Measurements from ENCODE around the gene CFAP20DC. TPM values are rescaled to one million over a fixed set of nuclear protein-coding genes. Genes with fewer than 3 reads are reported as not detected.
"Not testable (repeated sequence)": the region's sequence is repeated elsewhere in the genome, so short reads cannot be mapped to it uniquely, and the experiment has no call there.

CFAP20DC gene
- total and polyA plus RNA-seq, 8 donors: 0.23 to 1.2 (median 0.39) TPM

GRCh38 chr3:59064276-59064675, 14.5 kb upstream of the CFAP20DC start:
- H3K27ac ChIP-seq: no peak overlapping the region
- ATAC-seq: no peak
- H3K4me3 ChIP-seq: no peak overlapping the region
- intact Hi-C loops (cut with DNase I): no loop called here
- H3K4me1 ChIP-seq: no peaks in the 10 kb centered on the region
- FAIRE-seq: no peak
- no peak for DNase-seq
- 81 to 85% methylated on average over 2 of the region's 2 CpGs for WGBS, 2 donors
- TF ChIP-seq CTCF (IDR thresholded peaks at IDR 0.05): no peak
- H3K27me3 ChIP-seq: no peaks in the 10 kb centered on the region
- no peaks in the 10 kb centered on the region for H3K36me3 ChIP-seq
- H3K9me3 ChIP-seq: no peaks in the 10 kb centered on the region

GRCh38 chr3:59056706-59057105, 6.9 kb upstream of the CFAP20DC start:
- Histone ChIP-seq H3K27me3 (no peaks in the 10 kb centered on the region), H3K36me3 (no peaks in the 10 kb centered on the region), H3K9me3 (no peaks in the 10 kb centered on the region), H3K27ac (no peak overlapping the region), H3K4me1 (no peaks in the 10 kb centered on the region), H3K4me3 (no peak overlapping the region)
- FAIRE-seq (no peak), DNase-seq (no peak), ATAC-seq (no peak)
- no peak for TF ChIP-seq CTCF (IDR thresholded peaks at IDR 0.05)
- 74 to 85% methylated on average over 2 of the region's 2 CpGs for WGBS, 2 donors
- intact Hi-C loops (cut with DNase I): loop anchor here in 1 of 3 donors (10.0 kb wide), 1 partner anchor 412 kb away; no protein-coding TSS in a partner anchor

GRCh38 chr3:59052803-59053411, 3.1 kb upstream of the CFAP20DC start:
- Histone ChIP-seq H3K27ac (no peak overlapping the region), H3K27me3 (no peaks in the 10 kb centered on the region), H3K36me3 (no peaks in the 10 kb centered on the region), H3K9me3 (no peaks in the 10 kb centered on the region), H3K4me1 (peaks cover 0 to 3% (median 0%) of the 10 kb centered on the region in 3 donors), H3K4me3 (no peak overlapping the region)
- peak in 2 of 4 donors; percentile 48 to 49 for TF ChIP-seq CTCF (IDR thresholded peaks at IDR 0.05)
- 60 to 62% methylated on average over 2 of the region's 2 CpGs for WGBS, 2 donors
- DNase-seq (peak in 1 of 6 donors; percentile 7), ATAC-seq (peak in 2 of 4 donors; percentile 31 to 38), FAIRE-seq (no peak)
- intact Hi-C loops (cut with DNase I): loop anchor here in 1 of 3 donors (10.0 kb wide), 1 partner anchor 408 kb away; no protein-coding TSS in a partner anchor

- FAIRE-seq, H3K27me3 ChIP-seq: not testable (repeated sequence)
Observed at GRCh38 chr3:59050811-59051414, 1.1 kb upstream of the CFAP20DC start.

GRCh38 chr3:59046839-59047238, 3.0 kb downstream of the CFAP20DC start:
- DNase-seq (no peak), FAIRE-seq (no peak), ATAC-seq (no peak)
- H3K9me3 ChIP-seq: no peaks in the 10 kb centered on the region
- no peak overlapping the region for H3K27ac ChIP-seq
- H3K27me3 ChIP-seq: no peaks in the 10 kb centered on the region
- intact Hi-C loops (cut with DNase I): no loop called here
- TF ChIP-seq CTCF (IDR thresholded peaks at IDR 0.05): no peak
- no peak overlapping the region for H3K4me3 ChIP-seq
- 87 to 91% methylated on average over 2 of the region's 2 CpGs for WGBS, 2 donors
- H3K36me3 ChIP-seq: no peaks in the 10 kb centered on the region
- H3K4me1 ChIP-seq: peaks cover 0 to 3% (median 0%) of the 10 kb centered on the region in 3 donors

More at GRCh38 chr3:59050811-59051414, 1.1 kb upstream of the CFAP20DC start:
- intact Hi-C loops (cut with DNase I): loop anchor here in 1 of 3 donors (10.0 kb wide), 1 partner anchor 406 kb away; no protein-coding TSS in a partner anchor
- H3K9me3 ChIP-seq, H3K4me1 ChIP-seq, H3K27ac ChIP-seq, H3K4me3 ChIP-seq, H3K36me3 ChIP-seq, ATAC-seq: not testable (repeated sequence)
- 96% methylated on average over 29 to 36 of the region's 36 CpGs for WGBS, 2 donors
- peak in 2 of 6 donors; percentile 23 to 59 for DNase-seq
